Keratinocyte (primary cell): ENCODE data around the gene CAPZB. TPM values are rescaled to one million over a fixed set of nuclear protein-coding genes. Genes with fewer than 3 reads are reported as not detected.

Experiments used
- DNase-seq: peaks from one replicate; pipeline ENCODE4 v3.0.0-alpha.2; 2011; ENCODE audit warnings: low read depth, missing footprints, low spot score
- FAIRE-seq: peaks from 2 replicates; lab custom pipeline; 2011; peaks lifted over from hg19 to GRCh38; lab: Jason Lieb, UNC
- H2AFZ ChIP-seq: 2 replicates; pipeline ENCODE4 v1.6.0; 2012; ENCODE audit warnings: low read length, control low read depth, inconsistent platforms; ENCODE audit not compliant: control insufficient read depth
- H3K27ac ChIP-seq: 2 replicates; pipeline ENCODE4 v1.5.1; 2011; ENCODE audit warnings: low read length; ENCODE audit not compliant: control insufficient read depth, insufficient read depth
- H3K27me3 ChIP-seq: 3 replicates; pipeline ENCODE4 v1.6.0; 2011; ENCODE audit warnings: low read length; ENCODE audit not compliant: control insufficient read depth, insufficient read depth; ENCODE audit errors: extremely low read depth
- H3K36me3 ChIP-seq, 2 experiments: 2 replicates in 1 of 2; 3 replicates in 1 of 2; pipeline ENCODE4 v1.5.1; 2011; ENCODE audit warnings: low read length in 2 of 2, mild to moderate bottlenecking in 1 of 2; ENCODE audit not compliant: control insufficient read depth in 2 of 2, insufficient read depth in 2 of 2; ENCODE audit errors: extremely low read depth in 1 of 2
- H3K4me1 ChIP-seq: 3 replicates; pipeline ENCODE4 v1.5.1; 2011; ENCODE audit warnings: low read length; ENCODE audit not compliant: control insufficient read depth, insufficient read depth; ENCODE audit errors: extremely low read depth
- H3K4me2 ChIP-seq: 3 replicates; pipeline ENCODE4 v1.6.0; 2011; ENCODE audit warnings: low read depth, low read length; ENCODE audit not compliant: control insufficient read depth, insufficient read depth; ENCODE audit errors: extremely low read depth
- H3K4me3 ChIP-seq, 3 experiments: fragments of 200-600 bp in 1 of 3; sonication (generic) in 1 of 3; 2 replicates in 2 of 3; 3 replicates in 1 of 3; pipeline ENCODE4 v1.5.1; 2011 to 2016; ENCODE audit warnings: low read length in 3 of 3, mild to moderate bottlenecking in 3 of 3, control low read depth in 2 of 3, inconsistent platforms in 1 of 3, low read depth in 1 of 3, mixed read lengths in 1 of 3, mixed run types in 1 of 3, moderate library complexity in 1 of 3; ENCODE audit not compliant: control insufficient read depth in 2 of 3, insufficient read depth in 2 of 3; ENCODE audit errors: extremely low read depth in 1 of 3
- H3K79me2 ChIP-seq: 2 replicates; pipeline ENCODE4 v1.6.0; 2012; ENCODE audit warnings: low read length; ENCODE audit not compliant: control insufficient read depth, insufficient read depth
- H3K9ac ChIP-seq: 3 replicates; pipeline ENCODE4 v1.6.0; 2011; ENCODE audit warnings: low read length; ENCODE audit not compliant: control insufficient read depth, insufficient read depth; ENCODE audit errors: extremely low read depth
- H3K9me1 ChIP-seq: 3 replicates; pipeline ENCODE4 v1.6.0; 2011; ENCODE audit warnings: low read length; ENCODE audit not compliant: control insufficient read depth, insufficient read depth; ENCODE audit errors: extremely low read depth
- H3K9me3 ChIP-seq: 2 replicates; pipeline ENCODE4 v1.5.1; 2012; ENCODE audit warnings: low read depth, low read length; ENCODE audit not compliant: control insufficient read depth
- H4K20me1 ChIP-seq: 3 replicates; pipeline ENCODE4 v1.6.0; 2011; ENCODE audit warnings: low read length; ENCODE audit not compliant: control insufficient read depth, insufficient read depth; ENCODE audit errors: extremely low read depth
- EZH2 ChIP-seq: IDR thresholded peaks from one replicate; pipeline ENCODE4 v1.6.1; 2012; ENCODE audit warnings: inconsistent platforms, mild to moderate bottlenecking, low read length, moderate library complexity
- dilution Hi-C: fragments of 300-500 bp; cut with MboI; formaldehyde crosslinking; loops from one replicate; pipeline ENCODE4 v1.7.0; 2020; ENCODE audit warnings: low sequenced_read_pairs; ENCODE audit not compliant: extremely low pct_ligation_motif_present
- polyA plus RNA-seq, 5 experiments: library from polyadenylated mRNA; depleted of rRNA in 3 of 5; stranded (reverse) in 3 of 5; stranded (forward) in 1 of 5; unstranded in 1 of 5; fragments of >200 nt; gene quantifications; 1 replicate in 1 of 5; 2 replicates in 3 of 5; 3 replicates in 1 of 5; pipeline versions ENCODE4 v1.2.1 to v1.2.3, GENCODE V29; 2011 to 2012; ENCODE audit warnings: missing spikeins in 2 of 5, low read depth in 1 of 5, low replicate concordance in 1 of 5
- TF ChIP-seq, protein P1 (sequence below), 3 experiments: IDR thresholded peaks in 1 of 3; conservative IDR thresholded peaks in 1 of 3; optimal IDR thresholded peaks in 1 of 3; 2 replicates in 2 of 3; 3 replicates in 1 of 3; pipeline versions ENCODE3 to v1.5.1; 2011; ENCODE audit warnings: low read length in 3 of 3, mild to moderate bottlenecking in 3 of 3, moderate library complexity in 2 of 3, control low read depth in 1 of 3, inconsistent platforms in 1 of 3; ENCODE audit not compliant: insufficient read depth in 2 of 3; ENCODE audit errors: extremely low read depth in 1 of 3

Gene CAPZB
- polyA plus RNA-seq, 1 donor (not counting 4 experiments of a cell fraction or from before 2014, with no cell fraction given): 193 TPM

DNA sequence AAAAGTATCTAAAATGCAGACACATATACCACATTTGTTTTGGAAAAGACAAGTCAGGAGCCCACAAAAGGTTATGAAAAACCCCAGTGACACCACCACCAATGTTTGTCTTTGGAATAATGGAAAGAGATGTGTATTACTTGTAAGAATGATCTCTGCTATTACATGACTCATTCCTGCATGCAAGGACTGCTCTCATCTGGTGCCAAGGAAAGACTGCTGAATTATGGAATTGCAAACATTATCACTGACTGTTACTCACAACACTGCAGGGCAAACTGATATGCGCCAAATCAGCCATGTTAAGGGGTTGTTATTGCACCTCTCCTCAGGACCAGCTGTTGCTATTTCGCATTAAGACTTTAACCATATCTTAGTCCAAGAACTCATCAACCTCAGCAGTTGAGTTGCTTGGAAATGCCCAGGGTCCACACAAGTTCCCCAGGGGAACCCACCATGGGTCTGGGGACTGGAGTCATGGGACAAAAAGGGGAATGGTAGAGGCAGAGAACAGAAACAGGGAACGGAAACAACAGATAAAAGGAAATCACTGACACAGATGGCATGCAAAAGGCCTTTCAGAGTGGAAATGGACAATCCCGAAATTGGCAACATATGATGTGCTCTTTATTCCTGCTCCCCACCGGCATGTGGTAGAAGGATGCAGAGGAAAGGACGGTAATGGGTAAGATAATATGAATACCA is 34.4 kb downstream of the CAPZB start:
- DNase-seq (no peak), FAIRE-seq (peak; percentile 89)
- Histone ChIP-seq H3K9ac (no peak overlapping the region), H2AFZ (no peak overlapping the region), H3K27ac (peak overlapping the region; percentile 53), H3K9me1 (peaks cover 27% of the 10 kb centered on the region), H3K9me3 (no peaks in the 10 kb centered on the region), H3K4me2 (peak overlapping the region; percentile 57), H3K4me3 (no peak overlapping the region), H4K20me1 (peaks cover 68% of the 10 kb centered on the region), H3K27me3 (no peaks in the 10 kb centered on the region), H3K4me1 (peaks cover 46% of the 10 kb centered on the region), H3K36me3 (peaks cover 3 to 7% of the 10 kb centered on the region in 2 experiments), H3K79me2 (peaks cover 79% of the 10 kb centered on the region)
- dilution Hi-C loops: no loop called here
- no peak for TF ChIP-seq EZH2
- TF ChIP-seq, protein P1, sequence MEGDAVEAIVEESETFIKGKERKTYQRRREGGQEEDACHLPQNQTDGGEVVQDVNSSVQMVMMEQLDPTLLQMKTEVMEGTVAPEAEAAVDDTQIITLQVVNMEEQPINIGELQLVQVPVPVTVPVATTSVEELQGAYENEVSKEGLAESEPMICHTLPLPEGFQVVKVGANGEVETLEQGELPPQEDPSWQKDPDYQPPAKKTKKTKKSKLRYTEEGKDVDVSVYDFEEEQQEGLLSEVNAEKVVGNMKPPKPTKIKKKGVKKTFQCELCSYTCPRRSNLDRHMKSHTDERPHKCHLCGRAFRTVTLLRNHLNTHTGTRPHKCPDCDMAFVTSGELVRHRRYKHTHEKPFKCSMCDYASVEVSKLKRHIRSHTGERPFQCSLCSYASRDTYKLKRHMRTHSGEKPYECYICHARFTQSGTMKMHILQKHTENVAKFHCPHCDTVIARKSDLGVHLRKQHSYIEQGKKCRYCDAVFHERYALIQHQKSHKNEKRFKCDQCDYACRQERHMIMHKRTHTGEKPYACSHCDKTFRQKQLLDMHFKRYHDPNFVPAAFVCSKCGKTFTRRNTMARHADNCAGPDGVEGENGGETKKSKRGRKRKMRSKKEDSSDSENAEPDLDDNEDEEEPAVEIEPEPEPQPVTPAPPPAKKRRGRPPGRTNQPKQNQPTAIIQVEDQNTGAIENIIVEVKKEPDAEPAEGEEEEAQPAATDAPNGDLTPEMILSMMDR (optimal IDR thresholded peaks at IDR 0.05 in 1 of 3, IDR thresholded peaks at IDR 0.05 in 1 of 3, conservative IDR thresholded peaks at IDR 0.05 in 1 of 3; ENCODE audit: extremely low read depth in 1 of 3, insufficient read depth in 2 of 3, low read length in 3 of 3): no peak

DNA sequence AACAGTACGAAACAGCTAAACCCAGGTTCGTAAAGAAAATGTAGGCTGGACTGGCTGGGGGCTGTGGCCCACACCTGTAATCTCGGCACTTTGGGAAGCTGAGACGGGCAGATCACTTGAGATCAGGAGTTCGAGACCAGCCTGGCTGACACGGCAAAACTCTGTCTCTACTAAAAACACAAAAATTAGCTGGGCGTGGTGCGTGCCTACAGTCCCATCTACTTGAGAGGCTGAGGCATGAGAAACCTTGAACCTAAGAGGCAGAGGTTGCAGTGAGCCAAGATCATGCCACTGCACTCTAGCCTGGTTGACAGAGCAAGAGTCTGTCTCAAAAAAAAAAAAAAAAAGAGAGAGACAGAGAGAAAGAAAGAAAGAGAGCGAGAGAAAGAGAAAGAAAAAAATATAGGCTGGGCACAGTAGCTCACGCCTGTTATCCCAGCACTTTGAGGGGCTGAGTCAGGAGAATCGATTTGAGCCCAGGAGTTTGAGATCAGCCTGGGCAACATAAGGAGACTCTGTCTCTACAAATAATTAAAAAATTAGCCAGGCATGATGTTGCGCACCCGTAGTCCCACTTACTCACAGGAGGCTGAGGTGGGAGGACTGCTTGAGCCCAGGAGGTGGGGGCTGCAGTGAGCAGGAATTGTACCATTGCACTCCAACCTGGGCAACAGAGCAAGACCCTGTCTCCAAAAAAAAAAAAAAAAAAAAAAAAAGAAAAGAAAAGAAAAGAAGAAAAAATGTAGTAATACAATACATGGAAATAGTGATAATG is 35.7 kb downstream of the CAPZB start:
- Histone ChIP-seq H2AFZ (no peak overlapping the region), H3K4me3 (no peak overlapping the region), H3K79me2 (peaks cover 77% of the 10 kb centered on the region), H3K27ac (no peak overlapping the region), H4K20me1 (peaks cover 64% of the 10 kb centered on the region), H3K4me2 (no peak overlapping the region), H3K9ac (no peak overlapping the region), H3K4me1 (peaks cover 47% of the 10 kb centered on the region), H3K9me3 (no peaks in the 10 kb centered on the region), H3K27me3 (no peaks in the 10 kb centered on the region), H3K36me3 (peaks cover 3 to 7% of the 10 kb centered on the region in 2 experiments), H3K9me1 (peaks cover 26% of the 10 kb centered on the region)
- DNase-seq (no peak), FAIRE-seq (no peak)
- dilution Hi-C loops: loop anchor here (25.0 kb wide), 1 partner anchor 188 kb away; the partner anchor contains the start of gene NBL1
- TF ChIP-seq EZH2: no peak
- TF ChIP-seq, protein P1 (optimal IDR thresholded peaks at IDR 0.05 in 1 of 3, IDR thresholded peaks at IDR 0.05 in 1 of 3, conservative IDR thresholded peaks at IDR 0.05 in 1 of 3; ENCODE audit: extremely low read depth in 1 of 3, insufficient read depth in 2 of 3, low read length in 3 of 3): no peak
